HG03066 (cell line): ENCODE results near the gene ALDH16A1.

Experiments
- ATAC-seq: cut with Tn5 transposase; IDR thresholded peaks from one replicate; pipeline ENCODE4 v1.9.1; 2021; ENCODE audit warnings: low read depth; ENCODE audit not compliant: unreplicated experiment

The ALDH16A1 gene

GRCh38 chr19:49423071-49423984 lies 29.7 kb upstream of the ALDH16A1 start, which contains the start of gene PTH2:
TSS of gene PTH2 (minus strand) at chr19:49423441. CDS start at chr19:49423339, 102 bp downstream.
- ATAC-seq: no peak

- no peak for ATAC-seq
Observed at GRCh38 chr19:49423985-49424303, 29.1 kb upstream of the ALDH16A1 start.

GRCh38 chr19:49425178-49425577 lies 27.8 kb upstream of the ALDH16A1 start, which contains the start of gene GFY:
TSS of gene GFY (plus strand) at chr19:49425388. CDS start at chr19:49426431, 1,043 bp downstream.
- no peak for ATAC-seq

DNA sequence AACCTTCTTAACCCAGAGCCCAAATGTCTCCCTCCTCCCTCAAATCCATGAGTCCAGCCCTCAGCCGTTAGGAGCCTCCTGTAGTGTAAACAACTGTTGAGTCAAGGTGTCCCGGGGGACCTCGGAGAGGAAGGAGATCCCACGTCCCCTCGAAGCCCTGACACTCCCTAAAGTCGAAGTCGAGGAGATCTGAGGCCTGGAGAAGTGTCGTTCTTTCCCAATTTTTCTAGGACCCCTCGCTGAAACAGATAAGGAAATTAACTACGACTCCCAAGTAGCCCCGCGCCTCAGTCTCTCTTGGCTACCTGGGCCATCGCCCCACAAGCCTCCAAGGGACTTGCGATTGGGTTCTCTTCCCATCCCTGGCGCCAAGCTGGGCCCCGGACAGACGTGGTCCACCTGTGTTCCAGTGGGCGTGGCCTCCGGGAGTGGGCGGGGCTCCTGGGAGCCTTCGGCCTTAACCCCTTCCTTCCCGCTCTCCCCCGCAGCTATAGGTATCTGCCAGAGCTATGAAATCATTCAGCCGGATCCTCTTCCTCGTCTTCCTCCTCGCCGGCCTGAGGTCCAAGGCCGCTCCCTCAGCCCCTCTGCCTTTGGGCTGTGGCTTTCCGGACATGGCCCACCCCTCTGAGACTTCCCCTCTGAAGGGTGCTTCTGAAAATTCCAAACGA lies 27.0 kb upstream of the ALDH16A1 start:
- no peak for ATAC-seq

DNA sequence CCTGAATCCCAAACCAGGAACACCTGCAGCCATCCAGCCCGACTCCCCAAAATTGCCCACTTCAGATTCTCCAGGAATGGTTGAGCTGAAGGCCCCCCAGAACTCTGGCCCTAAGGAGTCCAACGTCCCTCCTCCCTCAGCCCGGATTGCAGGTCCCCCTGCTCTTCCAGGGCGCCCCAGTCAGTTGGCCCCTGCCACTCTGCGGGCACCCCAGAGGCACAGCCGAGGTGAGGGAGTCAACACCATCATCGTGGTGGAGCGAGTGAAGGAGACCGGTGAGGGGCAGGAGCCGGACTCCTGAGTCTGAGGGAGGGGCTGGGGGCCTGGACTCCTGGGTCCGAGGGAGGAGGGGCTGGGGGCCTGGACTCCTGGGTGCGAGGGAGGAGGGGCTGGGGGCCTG lies 25.7 kb upstream of the ALDH16A1 start:
- no peak for ATAC-seq

DNA sequence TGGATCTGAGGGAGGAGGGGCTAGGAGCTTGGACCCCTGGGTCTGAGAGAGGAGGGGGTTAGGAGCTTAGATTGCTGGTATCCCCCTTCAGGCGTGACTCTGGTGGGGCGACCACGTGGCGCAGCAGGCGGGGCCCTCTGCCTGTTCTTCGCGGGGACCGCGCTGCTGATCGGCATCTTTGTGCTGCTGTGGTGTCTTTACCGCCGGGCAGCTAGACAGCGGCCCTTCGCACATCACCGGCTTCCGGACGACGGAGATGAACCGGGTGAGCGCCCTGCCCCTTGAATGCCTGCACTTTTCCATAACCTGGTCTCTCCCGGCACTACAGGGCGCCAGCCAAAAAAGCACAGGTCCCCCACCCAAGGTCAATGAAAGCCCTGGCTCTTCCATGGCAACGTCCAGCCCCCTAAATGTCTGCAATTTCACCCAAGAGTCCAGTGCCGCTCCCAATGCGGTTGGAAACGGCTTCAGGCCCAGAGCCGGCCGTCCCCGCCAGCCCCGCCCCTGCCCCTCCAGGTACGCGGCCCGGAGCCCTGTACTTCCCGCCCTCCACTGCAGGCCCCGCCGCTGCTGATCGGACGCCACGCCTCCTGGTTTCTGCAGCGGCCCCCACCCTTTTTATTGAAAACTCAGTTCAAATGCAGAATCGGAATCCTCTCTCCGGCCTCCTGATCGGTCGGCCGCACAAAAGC lies 25.0 kb upstream of the ALDH16A1 start:
- ATAC-seq: no peak

DNA sequence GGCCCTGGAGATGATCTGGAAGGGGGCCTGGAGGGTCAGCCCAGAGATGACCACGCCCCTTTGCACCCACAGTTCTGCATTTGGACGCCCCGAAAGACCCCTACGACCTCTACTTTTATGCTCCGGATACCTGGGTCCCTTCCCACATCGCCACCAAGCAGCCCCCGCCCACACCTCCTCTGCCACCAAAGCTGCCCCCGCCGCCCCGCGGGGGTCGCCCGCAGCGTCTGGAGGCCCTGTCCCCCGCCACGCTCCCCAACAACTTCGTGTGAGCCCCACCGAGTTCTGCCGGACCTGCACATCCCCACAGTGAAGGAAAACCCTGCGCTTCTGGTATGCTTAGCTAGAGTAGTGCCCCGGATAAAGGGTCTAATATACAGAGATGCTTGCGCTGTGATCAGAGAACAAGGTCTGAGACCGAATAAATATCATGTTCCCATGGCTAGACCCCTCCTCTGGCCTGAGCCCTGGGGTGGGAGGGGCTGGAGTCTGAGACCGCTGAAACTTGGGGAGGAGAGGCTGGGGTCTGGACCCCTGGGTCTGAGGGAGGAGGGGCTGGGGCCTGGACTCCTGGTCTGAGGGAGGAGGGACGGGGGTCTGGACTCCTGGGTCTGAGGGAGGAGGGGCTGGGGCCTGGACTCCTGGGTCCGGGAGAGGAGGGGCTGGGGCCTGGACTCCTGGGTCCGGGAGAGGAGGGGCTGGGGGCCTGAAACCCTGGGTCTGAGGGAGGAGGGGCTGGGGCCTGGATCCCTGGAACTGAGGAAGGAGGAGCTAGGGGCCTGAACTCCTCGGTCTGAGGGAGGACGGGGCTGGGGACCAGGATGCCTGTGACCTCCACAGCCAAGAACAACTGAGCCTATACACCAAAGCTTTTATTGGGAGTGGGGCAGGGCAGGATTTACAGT lies 24.2 kb upstream of the ALDH16A1 start:
- no peak for ATAC-seq

- no peak for ATAC-seq
Observed at GRCh38 chr19:49430172-49430677, 22.8 kb upstream of the ALDH16A1 start.

DNA sequence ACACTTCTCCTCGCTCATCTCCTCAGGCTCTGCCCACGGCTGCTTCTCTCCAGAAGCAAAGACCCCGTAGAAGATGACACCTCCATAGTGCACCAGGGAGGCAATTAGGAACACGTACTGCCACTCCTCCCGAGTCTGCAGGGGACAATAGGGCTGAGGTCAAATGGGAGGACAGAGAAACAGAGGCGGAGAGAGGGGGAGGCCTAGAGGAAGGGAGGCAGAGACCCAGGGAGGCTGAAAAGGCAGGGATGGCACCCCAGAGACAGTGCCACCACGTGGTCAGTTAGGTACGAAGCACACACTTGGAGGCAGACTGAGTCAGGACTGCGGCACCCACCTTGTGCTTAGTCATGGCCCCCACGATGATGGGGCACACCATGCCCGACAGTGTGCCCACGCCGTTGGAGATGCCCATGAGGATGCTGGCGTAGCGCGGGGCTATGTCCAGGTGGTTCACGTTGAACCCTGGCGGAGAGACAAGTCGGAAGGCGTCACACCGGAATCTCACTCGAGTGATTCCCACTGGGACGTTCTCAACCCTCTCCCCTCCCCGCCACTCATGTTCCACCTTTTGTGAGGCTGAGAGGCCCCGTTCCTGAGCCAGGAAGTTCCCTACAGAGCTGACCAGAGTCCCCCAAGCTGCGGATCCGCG lies 22.2 kb upstream of the ALDH16A1 start:
- ATAC-seq: no peak

DNA sequence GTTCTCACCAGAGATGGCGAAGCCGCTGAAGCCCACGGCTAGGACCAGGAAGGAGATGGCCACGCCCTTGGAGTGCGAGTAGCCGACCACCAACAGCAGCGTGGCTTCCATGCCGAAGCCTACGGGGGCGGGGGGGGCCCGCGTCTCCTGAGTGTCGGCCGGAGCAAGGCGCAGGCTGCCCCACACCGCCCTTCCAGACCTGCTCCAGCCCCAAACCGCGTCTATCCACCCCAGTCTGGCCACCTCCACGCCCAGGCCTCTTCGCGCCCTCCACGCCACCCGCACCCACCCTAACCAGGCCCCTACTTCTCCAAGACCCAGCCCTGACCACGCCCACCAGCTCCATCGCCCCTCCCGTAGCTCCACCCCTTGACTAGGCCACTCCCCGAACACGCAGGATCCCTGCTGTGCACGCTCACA lies 21.7 kb upstream of the ALDH16A1 start:
- ATAC-seq: no peak

GRCh38 chr19:49432141-49433073 lies 20.6 kb upstream of the ALDH16A1 start:
- ATAC-seq: no peak

- no peak for ATAC-seq
Observed at GRCh38 chr19:49433240-49433901, 19.7 kb upstream of the ALDH16A1 start.

DNA sequence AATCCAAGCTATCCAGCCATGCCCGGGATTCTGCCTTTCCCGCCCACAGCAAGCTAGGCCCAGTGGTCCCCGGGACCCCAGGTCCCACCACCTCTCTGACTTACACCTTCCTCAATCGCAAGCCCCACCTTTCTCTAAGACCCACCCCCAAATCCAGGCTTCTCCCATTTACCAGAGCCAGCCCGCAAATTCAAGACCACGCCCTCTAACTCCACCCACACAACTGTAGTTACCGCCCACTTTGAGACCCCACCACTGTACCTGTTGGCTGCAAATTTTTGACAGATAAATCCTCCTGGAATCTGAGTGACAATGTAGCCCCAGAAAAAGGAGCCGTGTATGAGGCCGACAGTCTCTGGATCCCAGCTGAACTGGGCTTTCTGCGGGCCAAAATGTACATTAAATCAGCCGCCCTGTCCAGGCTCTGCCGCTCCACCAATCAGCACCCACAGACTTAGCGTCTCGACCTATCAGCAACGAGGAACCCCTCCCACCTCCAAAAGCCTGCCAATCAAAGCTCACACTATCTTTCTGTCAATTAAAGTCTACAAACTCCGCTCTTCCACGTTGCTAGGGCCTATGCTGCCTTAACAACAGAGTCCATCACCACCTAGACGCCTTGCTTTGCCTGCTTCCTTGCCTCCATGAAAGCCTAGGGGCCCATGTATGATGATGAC lies 18.0 kb upstream of the ALDH16A1 start:
- ATAC-seq: no peak

DNA sequence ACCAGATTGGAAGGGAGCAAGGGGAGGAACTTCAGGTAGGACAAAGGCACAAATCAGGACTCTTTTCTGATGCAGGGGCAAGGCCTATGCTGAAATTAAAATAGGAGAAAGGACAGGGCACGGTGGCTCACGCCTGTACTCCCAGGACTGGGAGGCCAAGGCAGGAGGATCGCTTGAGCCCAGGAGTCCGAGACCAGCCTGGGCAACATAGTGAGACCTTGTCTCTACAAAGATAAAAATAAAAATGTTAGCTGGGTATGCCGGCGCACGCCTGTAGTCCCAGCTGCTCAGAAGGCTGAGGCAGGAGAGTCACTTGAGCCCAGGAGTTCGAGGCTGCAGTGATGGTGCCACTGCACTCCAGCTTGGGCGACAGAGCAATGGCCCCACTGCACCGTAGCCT lies 17.4 kb upstream of the ALDH16A1 start:
- no peak for ATAC-seq

DNA sequence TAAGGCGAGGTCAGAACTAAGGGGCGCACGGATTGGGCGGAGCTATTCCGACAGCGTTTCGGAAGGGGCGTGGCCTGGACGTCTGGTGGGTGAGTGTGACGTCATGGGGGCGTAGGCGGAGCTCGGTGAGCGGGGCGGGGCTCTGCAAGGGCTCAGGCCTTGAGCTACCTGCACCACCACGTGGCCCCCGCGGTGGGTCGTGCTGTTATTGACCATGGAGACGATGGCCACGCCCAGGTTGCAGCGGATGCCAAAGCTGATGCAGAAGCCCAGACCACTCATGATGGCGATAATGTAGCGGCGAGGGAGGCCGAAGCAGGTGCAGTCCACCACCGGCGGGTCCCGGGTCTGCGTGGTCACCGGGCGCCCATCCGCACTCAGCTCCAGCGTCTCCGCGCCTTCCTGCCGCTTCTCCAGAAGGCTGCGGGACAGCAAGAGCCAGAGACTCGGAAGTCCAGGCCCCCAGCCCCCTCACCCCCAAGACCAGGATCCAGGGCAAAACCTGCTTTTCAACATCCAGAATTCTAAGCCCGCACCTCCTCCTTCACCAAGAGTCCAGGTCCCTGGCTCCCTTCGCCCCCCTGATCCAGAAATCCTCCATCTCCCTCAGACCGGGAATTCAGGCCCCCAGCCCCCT lies 16.5 kb upstream of the ALDH16A1 start:
- no peak for ATAC-seq

GRCh38 chr19:49437231-49437630 lies 15.8 kb upstream of the ALDH16A1 start:
- no peak for ATAC-seq

DNA sequence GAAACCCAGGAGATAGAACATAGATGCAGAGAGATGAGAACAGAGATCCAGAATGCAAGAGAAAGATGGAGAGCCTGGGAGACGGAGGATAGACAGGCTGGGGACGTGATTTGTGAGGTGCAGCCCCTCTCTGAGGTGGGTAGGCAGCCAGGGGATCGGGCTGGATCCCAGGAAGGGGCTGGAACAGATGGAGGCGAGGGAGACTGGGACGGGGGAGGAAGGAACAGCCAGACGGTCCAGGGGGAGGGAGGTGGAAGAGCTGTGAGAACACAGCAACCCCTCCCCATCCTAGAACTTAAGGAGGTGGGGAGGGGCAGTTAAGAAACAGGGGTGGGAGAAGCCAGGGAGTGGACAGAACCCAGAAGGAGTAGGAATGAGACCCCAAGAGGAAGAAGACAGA lies 14.8 kb upstream of the ALDH16A1 start:
- no peak for ATAC-seq
